ENCODE data around the gene KATNAL1. TPM values are rescaled to one million over a fixed set of nuclear protein-coding genes. Genes with fewer than 3 reads are reported as not detected.

The KATNAL1 gene
- polyA plus RNA-seq, 1 of the 3 experiments (the other 2 are of a cell fraction), result 5.1 TPM

DNA sequence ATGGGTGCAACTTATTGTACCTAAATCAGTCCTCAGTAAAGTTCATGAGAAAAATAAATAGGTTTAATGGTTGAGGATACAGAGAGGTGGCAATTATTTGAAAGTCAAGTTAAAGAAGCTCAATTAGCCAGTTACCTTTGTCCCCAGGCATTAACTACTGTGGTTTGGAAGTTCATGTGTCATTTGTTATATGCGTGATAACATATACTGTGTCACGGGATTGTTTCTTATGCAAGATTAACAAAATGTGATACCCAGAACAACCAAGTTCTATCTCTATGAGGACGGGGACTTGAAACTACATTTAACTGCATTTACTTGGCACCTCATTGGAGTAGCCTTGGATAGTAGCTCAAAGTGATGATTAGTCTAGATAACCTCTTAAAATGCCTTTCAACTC, 13.9 kb upstream of the KATNAL1 start (continued):
- TF ChIP-seq GABPA (IDR thresholded peaks at IDR 0.05; ENCODE audit: low read depth) (no peak), ZBTB33 (IDR thresholded peaks at IDR 0.05; ENCODE audit: borderline replicate concordance, low read depth) (no peak)

DNA sequence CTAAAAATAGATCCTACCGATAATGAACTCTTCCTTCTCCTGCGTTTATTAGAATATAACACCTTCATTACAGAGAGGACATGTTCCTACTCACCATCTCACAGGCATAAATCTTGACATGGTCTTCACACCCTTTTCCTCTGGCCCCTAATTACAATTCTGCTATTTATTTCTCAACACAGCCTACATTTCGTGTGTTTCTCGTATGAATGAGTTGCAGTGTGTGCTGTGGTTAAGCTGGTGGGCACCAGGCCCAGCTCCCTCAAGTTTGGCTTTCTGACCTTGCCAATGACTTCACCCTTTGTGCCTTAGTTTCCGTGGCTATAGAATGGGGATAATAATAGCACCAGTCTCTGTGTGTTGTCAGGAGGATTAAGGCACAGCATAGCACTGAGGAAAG, 12.3 kb upstream of the KATNAL1 start:
- H3K27ac ChIP-seq (ENCODE audit: low read depth in 2 of 2, low read length in 1 of 2), result no peak overlapping the region
- H3K4me1 ChIP-seq (ENCODE audit: control insufficient read depth in 1 of 2, insufficient read depth in 2 of 2, low read depth in 1 of 2, low read length in 1 of 2), result no peaks in the 10 kb centered on the region; a peak in 1 of 4 replicates
- no peaks in the 10 kb centered on the region for H3K9me3 ChIP-seq
- H3K4me2 ChIP-seq, result no peak overlapping the region
- H3K9me2 ChIP-seq, result no peaks in the 10 kb centered on the region
- TF ChIP-seq MXI1 (IDR thresholded peaks at IDR 0.05; ENCODE audit: low read depth, low read length) (no peak), FOSL2 (IDR thresholded peaks at IDR 0.05; ENCODE audit: borderline replicate concordance, low read depth) (no peak), POLR2AphosphoS5 (IDR thresholded peaks at IDR 0.05; ENCODE audit: low read depth, low read length) (no peak)
- TF ChIP-seq, protein P1, sequence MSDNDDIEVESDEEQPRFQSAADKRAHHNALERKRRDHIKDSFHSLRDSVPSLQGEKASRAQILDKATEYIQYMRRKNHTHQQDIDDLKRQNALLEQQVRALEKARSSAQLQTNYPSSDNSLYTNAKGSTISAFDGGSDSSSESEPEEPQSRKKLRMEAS (IDR thresholded peaks at IDR 0.05; ENCODE audit: low read depth), result no peak
- H3K9ac ChIP-seq, result no peak overlapping the region
- no peaks in the 10 kb centered on the region for H4K20me1 ChIP-seq (ENCODE audit: insufficient read depth)
- no peaks in the 10 kb centered on the region for H3F3A ChIP-seq (replicated peaks; ENCODE audit: insufficient read depth)
- ChIA-PET CTCF (interaction anchor here (1.2 kb wide), 1 partner anchor 9 kb away, joined by 3 read pairs; no protein-coding TSS in a partner anchor), POLR2A (no interaction called here)
- H2AFZ ChIP-seq (ENCODE audit: low read depth), result no peak overlapping the region
- 88% methylated on average over 5 of the region's 5 CpGs for WGBS (ENCODE audit: low lambda C conversion rate)
- H3K36me3 ChIP-seq (replicated peaks in 1 of 2; ENCODE audit: control insufficient read depth in 1 of 2, insufficient read depth in 2 of 2, low read length in 1 of 2), result peaks cover 0 to 2% of the 10 kb centered on the region in 2 experiments
- DNase-seq, result no peak
- no peaks in the 10 kb centered on the region for H3K27me3 ChIP-seq (ENCODE audit: insufficient read depth)
- H3K79me2 ChIP-seq (ENCODE audit: insufficient read depth), result no peaks in the 10 kb centered on the region
- H3K4me3 ChIP-seq (ENCODE audit: low read depth in 2 of 2, low read length in 1 of 2), result no peak overlapping the region

DNA sequence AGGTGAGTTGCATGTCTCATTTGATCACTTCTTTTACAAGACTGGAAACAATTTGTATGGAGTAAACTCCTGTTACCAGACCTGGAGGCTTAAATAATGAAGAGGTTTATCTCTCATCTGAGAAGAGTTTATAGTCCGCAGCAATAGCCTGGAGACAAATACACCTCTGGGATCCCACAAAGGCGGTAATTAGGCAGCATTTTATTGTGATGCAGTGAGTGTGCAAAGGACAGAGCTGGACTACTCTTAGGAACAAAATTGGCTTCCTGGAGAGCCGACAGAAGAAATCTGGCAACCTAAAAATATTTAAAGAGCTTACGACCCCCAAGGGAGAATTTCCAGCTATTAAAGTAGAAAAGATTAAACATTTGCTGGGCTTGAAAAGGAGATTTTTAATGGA, 11.8 kb upstream of the KATNAL1 start:
- CTCF ChIA-PET, result interaction anchor here (1.2 to 2.0 kb wide), 2 partner anchors 8 to 187 kb away, joined by 3 to 8 read pairs; no protein-coding TSS in a partner anchor

More for the DNA sequence above, 11.8 kb upstream of the KATNAL1 start:
- H3K27ac ChIP-seq (ENCODE audit: low read depth in 2 of 2, low read length in 1 of 2), result no peak overlapping the region
- H3K79me2 ChIP-seq (ENCODE audit: insufficient read depth), result no peaks in the 10 kb centered on the region
- no peaks in the 10 kb centered on the region for H3K27me3 ChIP-seq (ENCODE audit: insufficient read depth)
- H3K9ac ChIP-seq, result no peak overlapping the region
- peaks cover 0 to 2% of the 10 kb centered on the region in 2 experiments for H3K36me3 ChIP-seq (replicated peaks in 1 of 2; ENCODE audit: control insufficient read depth in 1 of 2, insufficient read depth in 2 of 2, low read length in 1 of 2)
- no peak for DNase-seq
- H3F3A ChIP-seq (replicated peaks; ENCODE audit: insufficient read depth), result no peaks in the 10 kb centered on the region
- POLR2A ChIA-PET, result no interaction called here
- no peaks in the 10 kb centered on the region for H4K20me1 ChIP-seq (ENCODE audit: insufficient read depth)
- TF ChIP-seq NFIC (IDR thresholded peaks at IDR 0.05; ENCODE audit: borderline replicate concordance) (no peak), SMC3 (IDR thresholded peaks at IDR 0.05; ENCODE audit: low read depth, low read length) (no peak), RXRA (IDR thresholded peaks at IDR 0.05; ENCODE audit: borderline replicate concordance, low read depth) (no peak), EZH2phosphoT487 (IDR thresholded peaks at IDR 0.05; ENCODE audit: borderline replicate concordance, low read depth) (no peak), FOXM1 (IDR thresholded peaks at IDR 0.05; ENCODE audit: low read depth) (no peak), ZBTB33 (IDR thresholded peaks at IDR 0.05; ENCODE audit: borderline replicate concordance, low read depth) (no peak), GATA2 (CRISPR knock-in tag; IDR thresholded peaks at IDR 0.05) (no peak)
- TF ChIP-seq, protein P2, sequence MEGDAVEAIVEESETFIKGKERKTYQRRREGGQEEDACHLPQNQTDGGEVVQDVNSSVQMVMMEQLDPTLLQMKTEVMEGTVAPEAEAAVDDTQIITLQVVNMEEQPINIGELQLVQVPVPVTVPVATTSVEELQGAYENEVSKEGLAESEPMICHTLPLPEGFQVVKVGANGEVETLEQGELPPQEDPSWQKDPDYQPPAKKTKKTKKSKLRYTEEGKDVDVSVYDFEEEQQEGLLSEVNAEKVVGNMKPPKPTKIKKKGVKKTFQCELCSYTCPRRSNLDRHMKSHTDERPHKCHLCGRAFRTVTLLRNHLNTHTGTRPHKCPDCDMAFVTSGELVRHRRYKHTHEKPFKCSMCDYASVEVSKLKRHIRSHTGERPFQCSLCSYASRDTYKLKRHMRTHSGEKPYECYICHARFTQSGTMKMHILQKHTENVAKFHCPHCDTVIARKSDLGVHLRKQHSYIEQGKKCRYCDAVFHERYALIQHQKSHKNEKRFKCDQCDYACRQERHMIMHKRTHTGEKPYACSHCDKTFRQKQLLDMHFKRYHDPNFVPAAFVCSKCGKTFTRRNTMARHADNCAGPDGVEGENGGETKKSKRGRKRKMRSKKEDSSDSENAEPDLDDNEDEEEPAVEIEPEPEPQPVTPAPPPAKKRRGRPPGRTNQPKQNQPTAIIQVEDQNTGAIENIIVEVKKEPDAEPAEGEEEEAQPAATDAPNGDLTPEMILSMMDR (IDR thresholded peaks at IDR 0.05), result no peak
- H3K9me3 ChIP-seq, result no peaks in the 10 kb centered on the region
- no peaks in the 10 kb centered on the region for H3K9me2 ChIP-seq
- no peaks in the 10 kb centered on the region; a peak in 1 of 4 replicates for H3K4me1 ChIP-seq (ENCODE audit: control insufficient read depth in 1 of 2, insufficient read depth in 2 of 2, low read depth in 1 of 2, low read length in 1 of 2)
- no peak overlapping the region for H3K4me3 ChIP-seq (ENCODE audit: low read depth in 2 of 2, low read length in 1 of 2)
- 97% methylated on average over 4 of the region's 4 CpGs for WGBS (ENCODE audit: low lambda C conversion rate)
- H2AFZ ChIP-seq (ENCODE audit: low read depth), result no peak overlapping the region
- no peak overlapping the region for H3K4me2 ChIP-seq
